Measurements from ENCODE around the gene TPRG1L. TPM values are rescaled to one million over a fixed set of nuclear protein-coding genes. Genes with fewer than 3 reads are reported as not detected.

TPRG1L gene
- total RNA-seq, 1 experiment from 2014 or later = 24.0 TPM

DNA sequence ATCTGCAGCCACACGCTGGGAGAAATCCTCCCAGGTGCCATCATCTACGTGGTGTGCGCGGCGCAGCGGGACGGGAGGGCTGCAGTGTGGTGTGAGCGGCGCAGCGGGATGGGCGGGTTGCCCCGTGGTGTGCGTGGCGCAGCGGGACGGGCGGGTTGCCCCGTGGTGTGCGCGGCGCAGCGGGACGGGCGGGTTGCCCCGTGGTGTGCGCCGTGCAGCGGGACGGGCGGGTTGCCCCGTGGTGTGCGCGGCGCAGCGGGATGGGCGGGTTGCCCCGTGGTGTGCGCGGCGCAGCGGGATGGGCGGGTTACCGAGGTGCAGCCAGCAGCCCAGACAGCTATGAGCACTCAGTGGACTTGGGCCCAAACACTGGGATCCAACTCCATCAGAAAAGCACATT lies 20.4 kb downstream of the TPRG1L start:
- Histone ChIP-seq H2BK120ac (ENCODE audit: low read depth, low read length, poor library complexity, severe bottlenecking) (no peak overlapping the region), H3K18ac (ENCODE audit: insufficient read length, low read depth, low read length) (no peak overlapping the region), H2BK5ac (ENCODE audit: insufficient read length, low read length) (no peak overlapping the region), H3K23me2 (ENCODE audit: insufficient read length, low read depth, low read length, poor library complexity, severe bottlenecking) (peaks cover 8% of the 10 kb centered on the region), H3K4me2 (ENCODE audit: insufficient read depth, insufficient read length, low read length) (no peak overlapping the region), H3K4me1 (ENCODE audit: insufficient read depth, low read length) (no peaks in the 10 kb centered on the region), H2BK15ac (ENCODE audit: low read depth, low read length) (no peak overlapping the region), H3K4ac (ENCODE audit: low read depth, low read length) (no peak overlapping the region), H3K56ac (ENCODE audit: insufficient read length, low read depth, low read length) (no peak overlapping the region), H3K27me3 (ENCODE audit: insufficient read depth, low read length) (no peaks in the 10 kb centered on the region; the same call in 1 of the 2 replicates), H2AFZ (ENCODE audit: low read length) (no peak overlapping the region), H3K9me3 (ENCODE audit: control insufficient read depth, low read depth, low read length) (no peaks in the 10 kb centered on the region), H4K20me1 (ENCODE audit: control insufficient read depth, insufficient read depth, insufficient read length) (no peaks in the 10 kb centered on the region), H3K79me2 (ENCODE audit: insufficient read depth, low read length) (peaks cover 3% of the 10 kb centered on the region; the same call in 1 of the 2 replicates), H2AK5ac (ENCODE audit: insufficient read length, low read length) (no peak overlapping the region), H4K91ac (ENCODE audit: insufficient read length, low read depth, low read length) (no peak overlapping the region), H3K79me1 (ENCODE audit: insufficient read depth, low read depth, low read length, poor library complexity, severe bottlenecking) (no peaks in the 10 kb centered on the region), H4K8ac (replicated peaks; ENCODE audit: insufficient read length, low read depth, low read length) (no peak overlapping the region), H3K14ac (ENCODE audit: insufficient read depth, low read length) (no peak overlapping the region), H3K27ac (ENCODE audit: insufficient read length, low read depth, low read length) (no peak overlapping the region), H3K9ac (ENCODE audit: extremely low read depth, insufficient read length, low read length) (no peak overlapping the region), H2BK12ac (ENCODE audit: insufficient read length, low read depth, low read length) (no peak overlapping the region), H4K5ac (ENCODE audit: insufficient read length, low read depth, low read length) (no peak overlapping the region), H2BK20ac (ENCODE audit: low read depth, low read length, poor library complexity, severe bottlenecking) (no peak overlapping the region), H3K23ac (ENCODE audit: insufficient read length, low read depth, low read length) (no peak overlapping the region), H3T11ph (ENCODE audit: low read length) (no peak overlapping the region)
- Mint-ChIP-seq H3K27me3 (ENCODE audit: low read depth) (peaks cover 3% of the 10 kb centered on the region), H3K27ac (no peak overlapping the region), H3K9me3 (no peaks in the 10 kb centered on the region), H3K36me3 (ENCODE audit: insufficient read depth in 1 of 3, low read depth in 3 of 3) (peaks cover 0 to 41% (median 16%) of the 10 kb centered on the region in 3 experiments; a peak in 6 of 7 replicates), H3K4me3 (no peak overlapping the region), H3K4me1 (peaks cover 3 to 9% of the 10 kb centered on the region in 2 experiments; a peak in 3 of 4 replicates)
- DNase-seq = no peak
- TF ChIP-seq, protein P1, sequence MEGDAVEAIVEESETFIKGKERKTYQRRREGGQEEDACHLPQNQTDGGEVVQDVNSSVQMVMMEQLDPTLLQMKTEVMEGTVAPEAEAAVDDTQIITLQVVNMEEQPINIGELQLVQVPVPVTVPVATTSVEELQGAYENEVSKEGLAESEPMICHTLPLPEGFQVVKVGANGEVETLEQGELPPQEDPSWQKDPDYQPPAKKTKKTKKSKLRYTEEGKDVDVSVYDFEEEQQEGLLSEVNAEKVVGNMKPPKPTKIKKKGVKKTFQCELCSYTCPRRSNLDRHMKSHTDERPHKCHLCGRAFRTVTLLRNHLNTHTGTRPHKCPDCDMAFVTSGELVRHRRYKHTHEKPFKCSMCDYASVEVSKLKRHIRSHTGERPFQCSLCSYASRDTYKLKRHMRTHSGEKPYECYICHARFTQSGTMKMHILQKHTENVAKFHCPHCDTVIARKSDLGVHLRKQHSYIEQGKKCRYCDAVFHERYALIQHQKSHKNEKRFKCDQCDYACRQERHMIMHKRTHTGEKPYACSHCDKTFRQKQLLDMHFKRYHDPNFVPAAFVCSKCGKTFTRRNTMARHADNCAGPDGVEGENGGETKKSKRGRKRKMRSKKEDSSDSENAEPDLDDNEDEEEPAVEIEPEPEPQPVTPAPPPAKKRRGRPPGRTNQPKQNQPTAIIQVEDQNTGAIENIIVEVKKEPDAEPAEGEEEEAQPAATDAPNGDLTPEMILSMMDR (conservative IDR thresholded peaks at IDR 0.05) = no peak
- no CpG with 5 or more reads among the region's 43 CpGs for WGBS (ENCODE audit: extremely low coverage, insufficient read length, low lambda C conversion rate)

Data from H9 (cell line).